K562 (cell line): ENCODE measurements around the gene CHD5. TPM values are rescaled to one million over a fixed set of nuclear protein-coding genes. Genes with fewer than 3 reads are reported as not detected.
A peak's percentile ranks its signal among the peaks of the same experiment; 100 is the strongest.

Source experiments
- ATAC-seq: fragments of 200-7000 bp; cut with Tn5 transposase; 3 replicates; pipeline ENCODE4 v1.9.1; 2020; ENCODE audit warnings: moderate library complexity
- BruUV-seq: library from RNA; stranded (reverse); fragments of 400-500 nt; replicated peaks from 2 replicates; lab custom pipeline; 2021; lab: Mats Ljungman, UMichigan
- CTCF ChIA-PET: fragments of 300-600 bp; formaldehyde crosslinking; extraction: SDS; loops from one replicate; lab custom pipeline; 2021; ENCODE audit warnings: low intra/inter-chr PET ratio; lab: Yijun Ruan, JAX
- POLR2A ChIA-PET: fragments of 300-600, 350-650 bp; sonication (Branson Sonifier 250); formaldehyde crosslinking; extraction: SDS; loops from one replicate; lab custom pipeline; 2021; ENCODE audit warnings: antibody characterized with exemption, inconsistent platforms; lab: Yijun Ruan, JAX
- DNase-seq, 4 experiments: peaks; one replicate each; pipeline versions ENCODE4 v3.0.0 to v3.0.0-alpha.2; 2011 to 2018; ENCODE audit warnings: low spot score in 3 of 4, mixed read lengths in 3 of 4; ENCODE audit errors: extremely low read depth in 1 of 4
- FAIRE-seq: peaks from 2 replicates; lab custom pipeline; 2011; peaks lifted over from hg19 to GRCh38; lab: Jason Lieb, UNC
- H2AFZ ChIP-seq: 2 replicates; pipeline ENCODE4 v1.6.0; 2011; ENCODE audit warnings: low read depth, low read length, control low read depth, inconsistent platforms
- H3K27ac ChIP-seq: fragments of 200-600 bp; 3 replicates; pipeline ENCODE4 v1.8.0; 2011; ENCODE audit warnings: low read depth, mild to moderate bottlenecking, control low read depth, inconsistent platforms, low read length, moderate library complexity, mixed read lengths; ENCODE audit errors: extremely low read depth
- H3K27me3 ChIP-seq, 2 experiments: fragments of 300-600 bp in 1 of 2; 2 replicates in 1 of 2; 3 replicates in 1 of 2; pipeline versions ENCODE4 v1.6.0 to v1.8.0; 2011; ENCODE audit warnings: inconsistent platforms in 2 of 2, low read length in 2 of 2, mild to moderate bottlenecking in 1 of 2, mixed read lengths in 1 of 2, moderate library complexity in 1 of 2; ENCODE audit not compliant: control insufficient read depth in 2 of 2, insufficient read depth in 2 of 2
- H3K36me3 ChIP-seq: fragments of 300-600 bp; 3 replicates; pipeline ENCODE4 v1.8.0; 2011; ENCODE audit warnings: mild to moderate bottlenecking, low read length, inconsistent platforms; ENCODE audit not compliant: control insufficient read depth, insufficient read depth
- H3K4me1 ChIP-seq, 2 experiments: fragments of 200-600 bp in 1 of 2; replicated peaks in 1 of 2; 2 replicates in 1 of 2; 3 replicates in 1 of 2; pipeline versions ENCODE4 v1.5.1 to v1.8.0; 2011; ENCODE audit warnings: inconsistent platforms in 2 of 2, low read length in 2 of 2, mild to moderate bottlenecking in 1 of 2, mixed read lengths in 1 of 2, moderate library complexity in 1 of 2; ENCODE audit not compliant: control insufficient read depth in 2 of 2, insufficient read depth in 2 of 2
- H3K4me2 ChIP-seq: 2 replicates; pipeline ENCODE4 v1.6.1; 2011; ENCODE audit warnings: low read length, control low read depth, inconsistent platforms, mixed read lengths; ENCODE audit not compliant: insufficient read depth
- H3K4me3 ChIP-seq: fragments of 200-600 bp; sonication (generic), shearing (Covaris generic); 2 replicates; pipeline ENCODE4 v1.5.1; 2016; ENCODE audit warnings: control low read depth, inconsistent platforms
- H3K79me2 ChIP-seq: fragments of 200-600 bp; 3 replicates; pipeline ENCODE4 v1.8.0; 2011; ENCODE audit warnings: low read length, inconsistent platforms; ENCODE audit not compliant: control insufficient read depth, insufficient read depth
- H3K9ac ChIP-seq, 2 experiments: 2 replicates each; pipeline versions ENCODE4 v1.6.0 to v1.6.1; 2011; ENCODE audit warnings: low read depth in 2 of 2, low read length in 2 of 2, control low read depth in 1 of 2, inconsistent platforms in 1 of 2, mild to moderate bottlenecking in 1 of 2, mixed read lengths in 1 of 2; ENCODE audit not compliant: insufficient read depth in 1 of 2
- H3K9me1 ChIP-seq: one replicate; pipeline ENCODE4 v1.6.0; 2011; ENCODE audit warnings: inconsistent platforms, mild to moderate bottlenecking, low read length, moderate library complexity; ENCODE audit not compliant: control insufficient read depth, insufficient read depth
- H3K9me3 ChIP-seq: replicated peaks from 2 replicates; pipeline ENCODE4 v1.5.1; 2011; ENCODE audit warnings: low read depth, low read length, inconsistent platforms; ENCODE audit not compliant: control insufficient read depth, insufficient read depth
- H4K20me1 ChIP-seq: replicated peaks from 2 replicates; pipeline ENCODE4 v1.6.1; 2011; ENCODE audit warnings: low read length, inconsistent platforms, mixed read lengths; ENCODE audit not compliant: control insufficient read depth, insufficient read depth
- DDX20 ChIP-seq: fragments of 450-650 bp; IDR thresholded peaks from 2 replicates; pipeline ENCODE4 v1.6.1; 2016; ENCODE audit warnings: missing genetic modification characterization, low read depth, mild to moderate bottlenecking, missing compliant biosample characterization, moderate library complexity
- DIDO1 ChIP-seq: fragments of 450-650 bp; IDR thresholded peaks from 2 replicates; pipeline ENCODE4 v1.6.1; 2016; ENCODE audit warnings: low read depth, missing biosample characterization, missing genetic modification characterization
- E2F6 ChIP-seq, 2 experiments: IDR thresholded peaks; 2 replicates each; pipeline ENCODE4 v1.6.1; 2011; ENCODE audit warnings: borderline replicate concordance in 1 of 2, control low read depth in 1 of 2, low read depth in 1 of 2, low read length in 1 of 2, mild to moderate bottlenecking in 1 of 2, mixed read lengths in 1 of 2, moderate library complexity in 1 of 2; ENCODE audit not compliant: insufficient read depth in 1 of 2, insufficient read length in 1 of 2, poor library complexity in 1 of 2, severe bottlenecking in 1 of 2; ENCODE audit errors: extremely low read depth in 1 of 2
- ETS2 ChIP-seq: IDR thresholded peaks from 2 replicates; pipeline ENCODE4 v1.6.1; 2016; ENCODE audit warnings: borderline replicate concordance, missing genetic modification characterization, mild to moderate bottlenecking, moderate library complexity, missing compliant biosample characterization; ENCODE audit not compliant: poor library complexity, severe bottlenecking
- FOXA1 ChIP-seq: fragments of 450-650 bp; IDR thresholded peaks from 2 replicates; pipeline ENCODE4 v1.6.1; 2016; ENCODE audit warnings: mild to moderate bottlenecking, borderline replicate concordance
- KLF1 ChIP-seq: fragments of 450-650 bp; IDR thresholded peaks from 2 replicates; pipeline ENCODE4 v1.6.1; 2016; ENCODE audit warnings: missing genetic modification characterization, missing compliant biosample characterization
- NFIC ChIP-seq: fragments of 450-650 bp; IDR thresholded peaks from 2 replicates; pipeline ENCODE4 v1.6.1; 2017; ENCODE audit warnings: mild to moderate bottlenecking, inconsistent platforms
- NR2C2 ChIP-seq, 2 experiments: fragments of 200-800 bp in 1 of 2; sonication (Bioruptor generic) in 1 of 2; sonication (generic) in 1 of 2; formaldehyde crosslinking in 1 of 2; IDR thresholded peaks; 2 replicates each; pipeline versions ENCODE4 v1.6.1 to v1.8.0; 2016 to 2022; ENCODE audit warnings: mild to moderate bottlenecking in 1 of 2, missing compliant biosample characterization in 1 of 2, missing genetic modification characterization in 1 of 2, missing genetic modification reagents in 1 of 2
- PTTG1 ChIP-seq: fragments of 450-650 bp; IDR thresholded peaks from 2 replicates; pipeline ENCODE4 v1.6.1; 2016; ENCODE audit warnings: low read depth, mild to moderate bottlenecking, missing genetic modification characterization, missing compliant biosample characterization
- RAD21 ChIP-seq, 2 experiments: fragments of 250-450 bp in 1 of 2; fragments of 450-650 bp in 1 of 2; sonication (Bioruptor Pico) in 1 of 2; formaldehyde crosslinking in 1 of 2; IDR thresholded peaks in 1 of 2; conservative IDR thresholded peaks in 1 of 2; 2 replicates each; pipeline versions ENCODE4 v1.4.0 to v1.8.0; 2020 to 2022; ENCODE audit warnings: mild to moderate bottlenecking in 2 of 2, moderate library complexity in 1 of 2
- RBM25 ChIP-seq: fragments of 200-400 bp; formaldehyde crosslinking; IDR thresholded peaks from 2 replicates; pipeline ENCODE4 v1.6.1; 2018; ENCODE audit warnings: low read length, low read depth, moderate library complexity; ENCODE audit not compliant: severe bottlenecking
- RFX1 ChIP-seq: fragments of 450-650 bp; IDR thresholded peaks from 2 replicates; pipeline ENCODE4 v1.6.1; 2016; ENCODE audit warnings: mild to moderate bottlenecking, moderate library complexity
- TAF15 ChIP-seq: fragments of 200-400 bp; formaldehyde crosslinking; IDR thresholded peaks from 2 replicates; pipeline ENCODE4 v1.6.1; 2017; ENCODE audit warnings: mild to moderate bottlenecking, low read depth, low read length, moderate library complexity
- THRA ChIP-seq: fragments of 450-650 bp; IDR thresholded peaks from 2 replicates; pipeline ENCODE4 v1.6.1; 2017; ENCODE audit warnings: mild to moderate bottlenecking, moderate library complexity
- ZNF3 ChIP-seq: fragments of 250-450 bp; sonication (Bioruptor Pico); IDR thresholded peaks from 2 replicates; pipeline ENCODE4 v1.5.0; 2021; ENCODE audit warnings: mild to moderate bottlenecking, moderate library complexity
- WGBS: fragments of 100-300 bp; shearing (Covaris generic); methylation state at CpG from one replicate; pipeline ENCODE4 v1.1.6; 2016; ENCODE audit warnings: low coverage, mixed read lengths; ENCODE audit not compliant: insufficient coverage; ENCODE audit errors: missing lambda C conversion rate; 5-methylcytosine and 5-hydroxymethylcytosine counted together
- in situ Hi-C: fragments of 300-500 bp; cut with MboI; formaldehyde crosslinking; loops from 4 replicates; pipeline ENCODE4 v1.15.0; 2018; ENCODE audit warnings: inconsistent platforms, mixed read lengths
- intact Hi-C: fragments of 100-400 bp; cut with micrococcal nuclease; formaldehyde crosslinking; loops from 2 replicates; pipeline ENCODE4 v1.14.2; 2022
- polyA plus RNA-seq, 8 experiments: library from polyadenylated mRNA; depleted of rRNA in 4 of 8; stranded (reverse) in 5 of 8; unstranded in 3 of 8; fragments of >200 nt; fragmentation: Nextera tagmentation in 2 of 8; fragmentation: Illumina TruSeq in 1 of 8; extraction: Ambion mirVana in 2 of 8; extraction: Trizol in 1 of 8; gene quantifications; 2 replicates each; pipeline versions ENCODE4 v1.2.1 to v1.2.3, GENCODE V29; 2011 to 2014; ENCODE audit warnings: inconsistent platforms in 1 of 8, missing spikeins in 1 of 8
- total RNA-seq, 7 experiments: library from RNA; depleted of rRNA in 6 of 7; stranded (reverse); fragments of >200 nt in 6 of 7; fragmentation: Illumina TruSeq in 2 of 7; extraction: Trizol in 2 of 7; gene quantifications; 2 replicates each; pipeline versions ENCODE4 v1.2.1 to v1.2.3, GENCODE V29; 2011 to 2021; ENCODE audit warnings: low replicate concordance in 1 of 7

The CHD5 gene
- total and polyA plus RNA-seq, 9 of the 15 experiments (the other 6 are each of a cell fraction or from before 2014, with no cell fraction given), result 0.03 to 0.52 (median 0.11) TPM; not detected in 2

- no peak for TF ChIP-seq NR2C2 (CRISPR knock-in tag; IDR thresholded peaks at IDR 0.05)
- TF ChIP-seq NR2C2 (tag; IDR thresholded peaks at IDR 0.05), result no peak
- no peak for TF ChIP-seq PTTG1 (tag)
- no peak for TF ChIP-seq RFX1
- no peak for TF ChIP-seq E2F6 (IDR thresholded peaks at IDR 0.05; ENCODE audit: borderline replicate concordance in 1 of 2, extremely low read depth in 1 of 2, insufficient read depth in 1 of 2, insufficient read length in 1 of 2, low read depth in 1 of 2, low read length in 1 of 2, poor library complexity in 1 of 2, severe bottlenecking in 1 of 2)
- no peak for TF ChIP-seq DDX20 (tag)
- TF ChIP-seq RBM25, result no peak
- no peak for TF ChIP-seq TAF15
- TF ChIP-seq FOXA1, result no peak
- no peak for TF ChIP-seq DIDO1 (tag)
- no peak for TF ChIP-seq KLF1 (tag)
- no peak for TF ChIP-seq NFIC
- TF ChIP-seq THRA, result no peak
- no peak for TF ChIP-seq ZNF3 (CRISPR knock-in tag)
- no peak for TF ChIP-seq ETS2 (tag)
- no peak for TF ChIP-seq RAD21 (CRISPR knock-in tag; conservative IDR thresholded peaks at IDR 0.05 in 1 of 2, IDR thresholded peaks at IDR 0.05 in 1 of 2)
- Histone ChIP-seq H3K4me3 (no peak overlapping the region), H3K36me3 (no peaks in the 10 kb centered on the region), H2AFZ (no peak overlapping the region), H3K79me2 (no peaks in the 10 kb centered on the region), H3K9me3 (no peaks in the 10 kb centered on the region), H4K20me1 (peaks cover 5% of the 10 kb centered on the region; the same call in 1 of the 2 replicates), H3K27me3 (peaks cover 24 to 63% of the 10 kb centered on the region in 2 experiments), H3K4me1 (peaks cover 0 to 51% of the 10 kb centered on the region in 2 experiments; a peak in 3 of 5 replicates), H3K27ac (no peak overlapping the region), H3K9me1 (peaks cover 3% of the 10 kb centered on the region), H3K4me2 (no peak overlapping the region), H3K9ac (peak overlapping the region in 1 of 2 experiments; percentile 2; a peak in 1 of 4 replicates)
- ChIA-PET POLR2A (interaction anchor here (0.6 to 1.5 kb wide), 4 partner anchors 9 to 80 kb away, joined by 4 to 7 read pairs (median 6); no protein-coding TSS in a partner anchor), CTCF (no interaction called here)
- ATAC-seq (no peak), DNase-seq (no peak), FAIRE-seq (no peak)
- 17% methylated on average over 14 of the region's 15 CpGs for WGBS
- BruUV-seq, result no TSS peak
- intact Hi-C loops (no loop called here), in situ Hi-C loops (no loop called here)
Measured at GRCh38 chr1:6125366-6125765, 54.8 kb downstream of the CHD5 start.
